Hippocampal formation (tissue), 2 donors: ENCODE results near the gene SDC1.

Experiments used
- DNase-seq, 2 donors: peaks; one replicate each; lab custom pipeline; 2025; lab: John Stamatoyannopoulos, UW

Gene SDC1

GRCh38 chr2:20169796-20170703 is 54.9 kb downstream of the SDC1 start:
- DNase-seq, result no peak

DNA sequence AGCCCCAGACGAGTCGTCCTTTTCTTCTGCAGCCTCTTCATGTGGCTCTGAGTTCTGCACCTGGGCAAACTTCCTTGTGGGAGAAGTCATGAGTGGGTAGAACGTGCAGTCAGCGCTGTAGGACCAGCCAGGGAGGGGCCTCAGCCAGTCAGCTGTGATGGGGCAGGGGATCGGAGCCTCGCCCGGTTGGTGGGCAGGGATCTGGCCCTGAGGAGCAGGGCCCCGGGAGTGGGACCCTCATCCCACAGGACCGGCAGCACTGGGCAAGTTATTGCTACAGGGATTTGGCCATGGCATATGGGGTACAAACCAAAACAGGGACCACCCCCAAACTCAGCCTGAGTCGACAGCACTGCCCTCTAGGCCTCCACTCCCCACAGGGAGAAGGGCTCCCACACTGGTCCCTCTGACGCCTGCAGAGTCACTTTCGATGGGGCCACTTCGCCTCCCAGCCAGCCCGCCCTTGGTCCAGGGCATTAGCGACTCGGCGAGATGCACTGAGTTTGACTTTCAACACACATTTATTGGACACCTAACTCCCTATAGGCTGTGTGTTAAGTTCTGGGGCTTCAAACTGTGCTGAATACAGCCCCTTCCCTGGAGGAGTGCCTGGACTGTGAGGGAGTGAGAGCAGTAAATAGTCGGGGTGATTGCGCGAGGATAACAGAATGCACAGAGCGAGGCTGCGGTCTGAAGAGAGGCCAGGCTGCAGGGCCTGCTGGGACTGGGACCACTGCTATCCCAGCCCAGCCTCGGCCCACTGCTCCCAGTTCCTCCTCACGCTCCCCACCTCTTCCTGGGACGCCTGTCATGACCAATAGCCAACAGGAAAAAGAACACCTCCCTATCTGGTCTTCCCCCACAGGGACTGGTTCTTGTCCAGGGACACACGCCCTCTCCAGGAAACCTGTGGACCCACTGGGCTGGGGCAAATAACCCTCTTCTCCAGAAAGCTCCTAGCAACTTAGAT is 55.9 kb downstream of the SDC1 start:
- no peak for DNase-seq

GRCh38 chr2:20168048-20168726 is 56.7 kb downstream of the SDC1 start:
- no peak for DNase-seq

- no peak for DNase-seq
Measured at GRCh38 chr2:20167356-20167755, 57.6 kb downstream of the SDC1 start.

- no peak for DNase-seq
Measured at GRCh38 chr2:20165677-20166509, 59.0 kb downstream of the SDC1 start.

DNA sequence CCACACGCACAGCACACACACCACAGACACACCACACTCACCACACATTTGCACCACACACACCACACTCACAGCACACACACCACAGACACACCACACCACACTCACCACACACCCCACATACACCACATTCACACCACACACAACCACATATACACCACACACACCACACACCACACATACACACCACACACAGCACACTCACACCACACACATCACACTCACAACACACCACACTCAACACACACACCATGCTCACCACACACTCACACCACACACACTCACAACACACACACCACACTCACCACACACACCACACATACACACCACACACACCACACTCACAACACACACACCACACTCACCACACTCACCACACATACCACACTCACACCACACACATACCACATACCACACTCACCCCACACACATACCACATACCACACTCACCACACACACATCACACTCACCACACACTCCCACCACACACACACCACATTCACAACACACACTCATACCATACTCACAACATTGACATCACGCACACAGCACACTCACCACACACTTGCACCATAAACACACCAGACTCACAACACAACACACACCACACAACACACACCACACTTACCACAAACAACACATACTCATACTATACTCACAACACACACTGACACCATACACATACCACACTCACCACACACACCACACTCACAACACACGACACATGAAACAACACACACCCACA is 60.0 kb downstream of the SDC1 start:
- no peak for DNase-seq

GRCh38 chr2:20164061-20164733 is 60.7 kb downstream of the SDC1 start:
- DNase-seq, result no peak

- DNase-seq, result no peak
Measured at GRCh38 chr2:20159411-20160070, 65.4 kb downstream of the SDC1 start.

GRCh38 chr2:20157193-20157891 is 67.6 kb downstream of the SDC1 start:
- DNase-seq, result no peak

- no peak for DNase-seq
Measured at GRCh38 chr2:20156836-20157192, 68.1 kb downstream of the SDC1 start.

DNA sequence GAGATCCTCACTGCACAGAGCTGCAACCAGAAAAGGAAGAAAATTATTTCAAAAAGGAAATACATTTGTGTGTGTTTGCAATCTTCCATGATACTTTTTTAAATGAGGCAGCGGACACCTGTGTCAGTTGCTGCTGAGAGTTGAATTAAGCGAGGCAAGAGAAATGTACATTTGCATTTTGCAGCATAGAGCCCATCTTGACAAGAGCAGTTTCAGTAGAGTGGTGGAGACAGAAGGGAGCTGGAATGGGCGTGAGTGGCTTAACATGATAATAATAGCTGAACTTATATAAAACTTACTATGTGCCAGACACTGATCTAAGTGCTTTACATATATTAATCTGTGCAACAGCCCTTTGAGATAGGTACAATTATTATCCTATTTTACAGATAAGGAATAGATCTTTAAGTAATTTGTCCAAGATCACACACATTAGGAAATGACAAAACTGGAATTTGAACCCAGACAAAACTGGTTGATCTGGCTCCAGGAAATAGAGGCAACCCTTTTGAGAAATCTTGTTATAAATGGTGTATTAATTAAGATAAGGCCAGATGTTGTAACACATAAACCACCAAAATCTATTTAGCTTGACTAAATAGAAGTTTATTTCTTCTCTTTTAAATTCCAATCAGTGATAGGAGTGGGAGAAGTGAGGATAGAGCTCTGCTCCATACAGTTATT is 68.7 kb downstream of the SDC1 start:
- no peak for DNase-seq

DNA sequence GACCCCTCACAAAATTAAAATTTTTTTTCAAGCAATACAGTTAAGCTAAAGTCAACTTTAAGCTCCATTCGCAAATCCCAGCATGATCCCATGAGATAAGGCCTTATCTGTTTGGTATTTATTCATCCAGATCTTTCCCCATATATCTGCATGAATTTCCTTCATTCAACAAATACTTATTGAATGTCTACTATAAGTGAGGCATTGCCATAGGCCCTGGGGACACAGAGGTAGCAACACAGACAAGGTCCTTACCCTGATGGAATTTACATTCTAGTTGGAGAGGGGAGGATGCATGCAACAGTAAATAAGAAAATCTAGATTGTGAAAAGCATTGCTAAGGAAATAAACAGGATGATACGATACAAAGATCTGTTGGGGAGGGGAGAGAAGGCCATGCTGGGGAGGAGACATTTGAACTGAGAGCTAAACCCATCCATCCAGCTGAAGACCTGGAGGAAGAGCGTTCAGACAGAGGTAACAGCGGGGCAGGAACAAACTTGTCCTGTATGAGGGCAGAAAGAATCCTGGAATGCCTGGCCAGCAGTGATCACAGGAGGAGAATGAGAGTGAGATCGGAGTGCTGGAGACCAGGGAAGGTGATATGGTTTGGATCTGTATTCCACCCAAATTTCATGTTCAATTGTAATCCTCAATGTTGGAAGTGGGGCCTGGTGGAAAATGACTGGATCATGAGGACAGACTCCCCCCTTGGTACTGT is 71.6 kb downstream of the SDC1 start:
- no peak for DNase-seq

DNA sequence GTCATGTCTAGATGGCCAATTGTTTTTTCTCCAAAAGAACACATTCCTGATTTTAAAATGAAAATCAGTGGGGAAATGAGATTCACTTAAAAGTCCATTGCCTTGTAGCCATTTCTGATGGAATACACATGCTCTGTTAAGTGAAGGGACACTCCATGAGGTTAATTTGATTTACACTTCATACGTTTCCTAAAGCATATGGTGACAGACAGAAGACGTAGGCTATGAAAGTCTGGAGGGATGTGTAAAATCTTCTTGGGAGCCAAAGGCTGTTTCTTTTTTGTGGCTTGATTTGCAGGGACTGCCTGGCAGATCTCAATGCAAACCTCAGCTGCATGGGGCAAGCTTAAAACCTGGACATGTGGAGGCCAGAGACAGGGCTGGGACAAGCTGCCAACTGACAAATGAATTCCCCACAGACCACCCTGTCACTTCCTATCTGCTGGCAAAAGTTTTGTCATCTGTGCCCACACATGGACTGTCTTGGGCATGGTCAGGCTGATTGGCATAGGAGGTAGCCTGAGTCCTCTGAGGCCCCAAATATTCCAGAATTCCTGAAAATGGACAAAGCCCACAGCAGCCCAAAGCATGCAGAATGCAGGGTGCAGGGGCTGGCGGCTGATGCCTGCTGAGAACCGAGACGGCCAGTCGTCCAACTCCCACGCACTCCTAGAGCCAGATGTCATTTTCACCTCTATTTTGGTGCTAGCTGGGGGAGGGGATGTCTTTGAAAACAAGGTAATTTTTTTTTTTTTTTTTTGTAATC is 73.9 kb downstream of the SDC1 start:
- DNase-seq, result no peak
